GM18508 (cell line): Measurements from ENCODE around the gene LYG1.
"Not testable (repeated sequence)": the region's sequence is repeated elsewhere in the genome, so short reads cannot be mapped to it uniquely, and the experiment has no call there.

ENCODE experiments used
- ATAC-seq: cut with Tn5 transposase; IDR thresholded peaks from one replicate; pipeline ENCODE4 v1.9.1; 2021; ENCODE audit warnings: moderate number of reproducible peaks; ENCODE audit not compliant: insufficient read depth, unreplicated experiment

Gene LYG1

DNA sequence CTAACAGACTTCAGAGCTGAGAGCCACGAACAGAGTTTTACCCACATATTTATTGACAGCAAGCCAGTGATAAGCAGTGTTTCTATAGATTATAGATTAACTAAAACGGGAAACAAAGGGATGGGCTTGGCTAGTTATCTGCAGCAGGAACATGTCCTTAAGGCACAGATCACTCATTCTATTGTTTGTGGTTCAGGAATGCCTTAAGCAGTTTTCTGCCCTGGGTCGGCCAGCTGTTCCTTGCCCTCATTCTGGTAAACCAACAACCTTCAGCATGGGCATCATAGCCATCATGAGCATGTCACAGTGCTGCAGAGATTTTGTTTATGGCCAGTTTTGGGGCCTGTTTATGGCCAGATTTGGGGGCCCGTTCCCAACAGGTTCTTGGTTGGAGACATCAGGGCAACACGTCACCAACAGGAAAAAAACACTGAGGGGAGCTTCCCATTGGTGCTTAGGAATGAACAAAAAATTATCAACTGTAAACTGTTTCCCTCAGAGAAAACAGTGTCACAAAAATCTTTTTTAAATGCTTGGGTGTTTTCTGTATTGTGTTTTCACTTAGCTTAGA, 22.7 kb downstream of the LYG1 start:
- ATAC-seq: not testable (repeated sequence)

DNA sequence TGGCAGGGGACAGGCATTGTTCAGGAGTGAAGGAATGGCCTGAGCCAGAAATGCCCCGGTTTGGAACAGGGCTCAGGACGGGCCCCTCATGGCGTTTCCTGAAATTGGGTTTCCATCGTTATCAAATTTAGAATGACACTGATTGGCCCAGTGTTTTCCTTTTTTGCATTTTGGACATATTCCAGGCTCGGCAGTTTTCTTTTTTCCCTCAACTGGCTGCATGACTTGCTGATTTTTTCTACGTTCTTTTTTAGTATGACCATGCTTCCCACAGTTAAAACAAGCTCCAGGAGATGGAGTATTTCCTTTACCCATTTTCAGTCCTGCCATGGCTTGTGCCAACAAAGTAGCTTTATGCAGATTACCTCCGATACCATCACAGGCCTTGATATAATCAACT, 25.1 kb downstream of the LYG1 start:
- no peak for ATAC-seq

DNA sequence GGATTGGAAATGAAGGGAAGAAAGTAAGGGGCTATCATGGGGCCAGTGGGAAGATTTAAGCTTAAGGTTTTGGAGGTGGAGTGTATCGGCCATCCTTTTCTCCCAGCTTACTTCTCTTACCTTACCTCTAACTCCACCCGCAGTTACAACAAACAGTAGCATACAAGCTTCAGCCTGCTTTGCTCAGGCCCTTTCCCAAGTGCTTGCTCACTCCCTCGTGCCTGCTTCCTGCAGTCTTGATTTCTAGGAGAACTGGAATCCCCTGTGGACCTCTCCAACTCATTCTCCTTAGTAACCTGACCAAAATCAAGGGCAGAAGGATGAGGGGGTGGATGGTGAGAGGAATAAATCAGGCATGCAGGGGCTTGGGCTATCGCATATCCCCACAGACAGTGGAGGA, 39.8 kb downstream of the LYG1 start:
- no peak for ATAC-seq

DNA sequence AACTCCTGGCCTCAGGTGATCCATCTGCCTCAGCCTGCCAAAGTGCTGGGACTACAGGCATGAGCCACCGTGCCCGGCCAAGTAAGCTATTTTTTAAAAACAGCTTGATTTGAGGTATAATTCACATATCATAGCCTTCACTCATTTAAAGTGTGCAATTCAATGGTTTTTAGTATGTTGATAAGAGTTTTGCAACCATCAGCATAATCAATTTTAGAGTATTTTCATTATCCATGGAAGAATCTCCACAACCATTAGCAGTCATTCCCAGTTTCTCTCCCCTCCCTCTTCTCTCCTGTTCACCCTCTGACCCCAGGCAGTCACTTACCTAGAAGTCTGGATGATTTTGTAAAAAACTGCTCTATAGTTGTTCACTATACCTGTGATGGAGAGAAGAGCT, 40.8 kb downstream of the LYG1 start:
- no peak for ATAC-seq

DNA sequence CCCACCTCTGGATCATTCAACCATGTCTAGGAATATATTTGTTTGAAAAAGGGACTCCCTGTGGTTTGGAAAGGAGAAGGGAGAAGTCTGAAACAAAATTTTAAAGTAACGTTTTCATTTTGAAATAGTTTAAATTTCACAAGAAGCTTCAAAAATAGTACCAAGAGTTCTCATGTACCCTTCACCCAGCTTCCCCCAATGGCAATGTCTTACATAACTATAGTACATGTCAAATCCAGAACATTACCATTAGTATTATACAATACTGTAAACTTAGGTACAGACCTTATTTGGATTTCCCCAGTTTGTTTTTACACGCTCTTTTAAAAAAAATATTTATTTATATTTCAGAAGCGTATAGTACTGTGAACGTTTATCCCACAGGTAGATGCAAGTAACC, 41.5 kb downstream of the LYG1 start:
- ATAC-seq: no peak

DNA sequence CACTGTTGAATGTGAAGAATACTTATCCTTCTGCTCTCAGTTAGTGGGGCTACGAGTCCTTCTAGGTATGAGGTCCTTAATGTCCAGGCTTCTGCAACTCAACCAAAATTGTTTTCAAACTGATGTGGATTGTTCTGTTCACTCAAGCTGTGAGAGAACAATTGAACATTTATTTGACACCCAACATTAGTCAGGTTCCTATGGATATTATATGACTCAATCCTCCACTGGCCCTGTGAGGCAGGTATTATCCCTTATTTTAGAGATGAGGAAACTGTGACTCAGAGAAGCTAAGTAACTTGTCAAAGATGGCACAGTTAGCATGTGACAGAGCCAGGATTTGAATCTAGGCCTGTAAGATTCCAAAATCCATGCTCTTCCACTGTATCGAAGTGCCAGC, 44.3 kb downstream of the LYG1 start:
- ATAC-seq: no peak

DNA sequence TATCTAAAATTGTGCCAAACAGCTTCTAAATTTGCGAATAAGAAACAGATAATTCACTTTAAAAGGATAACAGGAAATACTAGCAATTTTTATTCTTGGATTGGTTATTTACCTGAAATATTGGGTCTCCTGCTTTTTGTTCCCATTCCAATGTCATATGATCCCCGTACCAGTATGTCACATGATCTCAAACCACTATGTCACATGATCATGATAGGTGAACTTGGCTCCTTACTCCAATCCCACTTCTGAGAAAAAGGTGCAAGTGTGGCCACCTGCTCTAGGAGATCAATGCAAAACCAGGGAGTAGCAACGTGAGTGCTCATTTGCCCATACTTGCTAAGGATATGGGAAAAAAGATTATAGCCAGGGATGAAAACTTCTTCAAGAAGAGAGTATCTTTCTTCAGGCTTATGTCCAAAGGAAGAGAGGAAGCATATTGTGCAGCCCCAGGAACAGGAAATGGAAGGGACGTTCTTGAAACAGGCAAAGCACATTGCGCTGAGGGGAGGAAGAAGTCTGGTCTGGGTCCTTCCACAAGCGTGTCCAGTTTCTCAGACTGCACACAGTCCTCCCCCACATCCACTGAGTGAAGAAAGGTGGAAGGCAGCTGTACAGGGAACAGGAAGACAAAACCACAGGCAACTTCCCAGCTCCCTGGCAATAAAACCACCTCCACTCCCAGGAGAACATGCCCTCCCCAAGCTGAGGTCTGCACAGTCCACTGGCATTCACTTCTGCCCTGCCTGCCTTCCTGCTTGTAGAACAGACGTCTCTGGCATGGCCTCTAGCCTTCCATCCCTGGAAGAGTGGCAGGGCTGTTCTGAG, 45.3 kb downstream of the LYG1 start, which contains the start of gene LYG2:
TSS of gene LYG2 (minus strand) at position 176 of the 828 bp plus-strand sequence. CDS start 1,406 bp downstream, outside the sequence.
- no peak for ATAC-seq

DNA sequence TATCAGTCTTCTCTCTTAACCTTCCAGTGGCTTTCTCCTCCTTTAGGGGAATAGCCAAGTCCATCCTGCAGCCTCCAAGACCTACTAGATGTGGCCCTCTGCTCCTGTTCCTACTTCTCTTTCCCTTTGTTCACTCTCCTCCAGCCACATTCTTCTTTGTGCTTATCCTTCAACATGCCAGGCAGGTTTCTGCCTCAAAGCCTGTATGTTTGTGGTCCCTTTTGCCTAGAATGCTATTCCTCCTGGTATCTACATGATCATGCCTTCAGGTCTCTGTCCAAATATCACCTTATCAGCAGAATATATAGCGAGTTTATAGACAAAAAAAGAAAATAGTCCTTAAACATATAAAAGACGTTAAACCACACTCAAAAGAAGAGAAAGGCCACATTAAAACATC, 51.0 kb downstream of the LYG1 start:
- ATAC-seq: no peak

DNA sequence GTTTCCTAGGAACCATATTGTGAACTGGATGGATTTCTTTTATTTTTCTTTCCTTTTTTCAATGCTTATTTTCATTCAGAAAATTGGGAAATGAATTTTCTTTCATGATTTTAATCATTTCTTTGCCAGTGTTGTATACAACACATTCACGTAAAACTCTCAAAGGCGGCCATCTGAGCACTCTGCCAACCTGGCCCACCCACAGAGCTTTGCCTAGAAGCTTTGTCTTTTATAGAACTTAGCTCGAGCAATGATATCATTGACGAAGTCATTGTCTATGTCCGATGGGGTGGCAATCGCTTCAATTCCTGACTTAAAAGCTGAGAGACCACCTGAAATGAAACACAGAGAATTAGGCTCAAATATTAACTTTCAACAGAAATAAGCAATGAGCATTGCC, 58.8 kb downstream of the LYG1 start:
- no peak for ATAC-seq

DNA sequence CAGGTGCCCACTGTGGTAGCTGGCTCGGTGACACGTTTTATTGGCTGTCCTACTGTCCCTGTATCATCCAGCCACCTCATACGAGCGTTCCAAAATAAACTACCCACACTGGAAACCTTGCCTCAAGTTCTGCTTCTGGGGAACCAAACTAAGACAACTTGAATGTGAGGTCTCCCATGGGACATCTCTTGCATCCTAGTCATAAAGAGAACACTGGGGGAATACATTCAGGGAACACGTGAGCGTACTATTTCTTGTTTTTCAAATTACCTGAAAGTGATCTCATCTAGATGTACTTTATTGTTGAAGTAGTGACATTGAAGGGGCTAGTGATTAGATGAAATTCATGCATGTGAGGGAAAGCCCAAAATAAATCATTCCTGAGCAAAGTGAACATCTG, 60.6 kb downstream of the LYG1 start:
- no peak for ATAC-seq

DNA sequence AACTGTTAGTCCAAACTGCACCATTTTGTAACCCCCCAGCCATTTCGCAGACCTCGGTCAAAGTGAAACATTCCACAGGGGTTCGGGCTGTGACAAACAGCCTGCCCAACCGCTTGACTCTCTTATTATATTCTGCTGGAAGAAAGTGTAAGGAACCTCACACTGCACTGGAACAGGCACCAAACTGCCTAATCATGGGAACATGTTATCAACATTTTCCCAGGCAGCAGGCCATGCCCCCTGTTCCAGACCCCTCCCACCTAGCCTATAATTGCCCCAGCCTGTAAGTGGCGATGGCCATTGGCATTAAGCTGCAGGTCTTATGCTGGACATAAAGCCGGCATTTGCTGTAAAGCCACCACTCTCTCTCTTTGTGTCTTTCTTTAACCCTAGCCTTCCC, 62.4 kb downstream of the LYG1 start:
- no peak for ATAC-seq
